GM23338 (cell line): ENCODE data around the gene ESPN. TPM values are rescaled to one million over a fixed set of nuclear protein-coding genes. Genes with fewer than 3 reads are reported as not detected.

Experiments
- ATAC-seq: fragments of 200-7000 bp; cut with Tn5 transposase; 3 replicates; pipeline ENCODE4 v1.9.1; 2020
- DNase-seq: peaks from one replicate; pipeline ENCODE4 v3.0.0-alpha.2; 2015; ENCODE audit warnings: low spot score
- H2AFZ ChIP-seq: fragments of 200-600 bp; sonication (generic); 2 replicates; pipeline ENCODE4 v1.8.0; 2016; ENCODE audit warnings: antibody characterized with exemption, mild to moderate bottlenecking, moderate library complexity
- H3F3A ChIP-seq: fragments of 200-600 bp; sonication (generic); replicated peaks from 2 replicates; pipeline ENCODE4 v1.8.0; 2017; ENCODE audit warnings: antibody characterized with exemption, mixed run types, low read depth
- H3K27ac ChIP-seq: fragments of 200-600 bp; sonication (generic); 2 replicates; pipeline ENCODE4 v1.6.1; 2016; ENCODE audit warnings: low read depth
- H3K27me3 ChIP-seq: fragments of 200-600 bp; sonication (generic); 2 replicates; pipeline ENCODE4 v1.8.0; 2016; ENCODE audit warnings: mild to moderate bottlenecking, mixed run types, moderate library complexity; ENCODE audit not compliant: insufficient read depth
- H3K36me3 ChIP-seq: fragments of 200-600 bp; sonication (generic); 2 replicates; pipeline ENCODE4 v1.8.0; 2016; ENCODE audit warnings: mild to moderate bottlenecking; ENCODE audit not compliant: insufficient read depth
- H3K4me1 ChIP-seq: fragments of 200-600 bp; sonication (generic); 2 replicates; pipeline ENCODE4 v1.8.0; 2016; ENCODE audit warnings: mild to moderate bottlenecking, moderate library complexity; ENCODE audit not compliant: insufficient read depth
- H3K4me2 ChIP-seq: fragments of 200-600 bp; sonication (generic); 2 replicates; pipeline ENCODE4 v1.7.1; 2017; ENCODE audit warnings: mixed run types
- H3K4me3 ChIP-seq: fragments of 200-600 bp; sonication (generic); 2 replicates; pipeline ENCODE4 v1.6.1; 2016; ENCODE audit warnings: mixed run types
- H3K79me2 ChIP-seq: fragments of 200-600 bp; sonication (generic); replicated peaks from 2 replicates; pipeline ENCODE4 v1.8.0; 2017; ENCODE audit warnings: mild to moderate bottlenecking; ENCODE audit not compliant: insufficient read depth
- H3K9me2 ChIP-seq: fragments of 200-600 bp; sonication (generic); 2 replicates; pipeline ENCODE4 v1.8.0; 2017; ENCODE audit not compliant: insufficient read depth
- H4K20me1 ChIP-seq: fragments of 200-600 bp; sonication (generic); replicated peaks from 2 replicates; pipeline ENCODE4 v1.8.0; 2017; ENCODE audit warnings: mild to moderate bottlenecking; ENCODE audit not compliant: insufficient read depth
- H3K27ac Mint-ChIP-seq: 2 replicates; pipeline ENCODE4 v1.8.0; 2020; ENCODE audit warnings: inconsistent platforms, mild to moderate bottlenecking, moderate library complexity, mixed read lengths
- H3K27me3 Mint-ChIP-seq: 3 replicates; pipeline ENCODE4 v1.8.0; 2022; ENCODE audit warnings: low read depth, mild to moderate bottlenecking, moderate library complexity, mixed read lengths, inconsistent platforms; ENCODE audit not compliant: insufficient read depth, poor library complexity
- H3K36me3 Mint-ChIP-seq: 3 replicates; pipeline ENCODE4 v1.8.0; 2021; ENCODE audit warnings: low read depth, mild to moderate bottlenecking, inconsistent platforms, moderate library complexity, mixed read lengths
- H3K4me1 Mint-ChIP-seq: 3 replicates; pipeline ENCODE4 v1.8.0; 2020; ENCODE audit warnings: mild to moderate bottlenecking, inconsistent platforms, mixed read lengths
- H3K4me3 Mint-ChIP-seq: 3 replicates; pipeline ENCODE4 v1.8.0; 2021; ENCODE audit warnings: moderate library complexity, mild to moderate bottlenecking, inconsistent platforms, mixed read lengths
- H3K9me3 Mint-ChIP-seq: 3 replicates; pipeline ENCODE4 v1.8.0; 2020; ENCODE audit warnings: moderate library complexity, mild to moderate bottlenecking, inconsistent platforms, mixed read lengths
- CREB1 ChIP-seq: fragments of 250-450 bp; sonication (Bioruptor Pico); IDR thresholded peaks from 2 replicates; pipeline ENCODE4 v1.5.0; 2020; ENCODE audit warnings: low read depth, mild to moderate bottlenecking, moderate library complexity
- EZH2phosphoT487 ChIP-seq: fragments of 200-600 bp; sonication (generic); IDR thresholded peaks from one replicate; pipeline ENCODE4 v1.8.1; 2018; ENCODE audit warnings: antibody characterized with exemption; ENCODE audit not compliant: unreplicated experiment
- JUNB ChIP-seq: IDR thresholded peaks from one replicate; pipeline ENCODE4 v1.6.1; 2016; ENCODE audit warnings: antibody characterized with exemption; ENCODE audit not compliant: unreplicated experiment
- POLR2AphosphoS5 ChIP-seq: IDR thresholded peaks from 2 replicates; pipeline ENCODE4 v1.6.1; 2016; ENCODE audit warnings: antibody characterized with exemption, low read depth
- ZNF114 ChIP-seq: fragments of 250-450 bp; sonication (Bioruptor Pico); IDR thresholded peaks from 2 replicates; pipeline ENCODE4 v1.5.0; 2020; ENCODE audit warnings: mild to moderate bottlenecking, moderate library complexity
- ZNF331 ChIP-seq: fragments of 250-450 bp; sonication (Bioruptor Pico); IDR thresholded peaks from 2 replicates; pipeline ENCODE4 v1.5.0; 2020; ENCODE audit warnings: low read depth, mild to moderate bottlenecking, moderate library complexity
- polyA plus RNA-seq: library from polyadenylated mRNA; unstranded; fragments of >200 nt; fragmentation: Nextera tagmentation; extraction: Ambion mirVana; gene quantifications from 2 replicates; pipeline ENCODE4 v1.2.1, GENCODE V29; 2016
- total RNA-seq: library from RNA; depleted of rRNA; stranded (reverse); fragments of >200 nt; shearing (Covaris generic); gene quantifications from 2 replicates; pipeline ENCODE4 v1.2.3, GENCODE V29; 2014
- TF ChIP-seq, protein P1 (sequence below): IDR thresholded peaks from one replicate; pipeline ENCODE4 v1.6.1; 2018; ENCODE audit warnings: antibody characterized with exemption; ENCODE audit not compliant: unreplicated experiment
- TF ChIP-seq, protein P2 (sequence below): IDR thresholded peaks from 2 replicates; pipeline ENCODE4 v1.6.1; 2016; ENCODE audit warnings: antibody characterized with exemption

The ESPN gene
- total and polyA plus RNA-seq, 2 experiments from 2014 or later, result 12.2 to 13.6 TPM

DNA sequence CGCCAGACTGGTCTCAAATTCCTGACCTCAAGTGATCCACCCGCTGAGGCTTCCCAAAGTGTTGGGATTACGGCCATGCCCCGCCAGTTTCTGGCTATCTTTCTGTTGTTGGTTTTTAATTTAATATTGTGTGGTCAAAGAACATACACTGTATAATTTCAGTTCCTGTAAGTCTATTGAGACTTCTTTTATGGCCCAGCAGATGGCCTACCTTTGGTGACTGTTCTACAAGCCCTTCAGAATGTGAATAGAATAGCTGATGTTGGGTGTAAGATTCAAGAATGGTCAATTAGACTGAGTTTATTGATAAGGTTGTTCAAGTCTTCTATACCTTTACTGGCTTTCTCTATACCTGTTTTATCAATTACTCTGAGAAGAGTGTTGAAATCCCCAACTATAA lies 15.5 kb upstream of the ESPN start:
- H3K27ac ChIP-seq, result no peak overlapping the region
- Mint-ChIP-seq H3K4me3 (no peak overlapping the region), H3K36me3 (no peaks in the 10 kb centered on the region), H3K27me3 (peaks cover 13% of the 10 kb centered on the region), H3K9me3 (no peaks in the 10 kb centered on the region), H3K27ac (no peak overlapping the region), H3K4me1 (no peaks in the 10 kb centered on the region; the same call in 2 of the 3 replicates)
- 0 out of 2 replicates have a peak, but pooled peaks cover 4% of the 10 kb centered on the region for H3K4me1 ChIP-seq
- H3K4me3 ChIP-seq, result no peak overlapping the region
- H3K4me2 ChIP-seq, result no peak overlapping the region
- H3K27me3 ChIP-seq, result peaks cover 21% of the 10 kb centered on the region; the same call in 1 of the 2 replicates
- no peaks in the 10 kb centered on the region for H3K9me2 ChIP-seq
- TF ChIP-seq POLR2AphosphoS5 (no peak), ZNF331 (no peak)
- TF ChIP-seq, protein P1, sequence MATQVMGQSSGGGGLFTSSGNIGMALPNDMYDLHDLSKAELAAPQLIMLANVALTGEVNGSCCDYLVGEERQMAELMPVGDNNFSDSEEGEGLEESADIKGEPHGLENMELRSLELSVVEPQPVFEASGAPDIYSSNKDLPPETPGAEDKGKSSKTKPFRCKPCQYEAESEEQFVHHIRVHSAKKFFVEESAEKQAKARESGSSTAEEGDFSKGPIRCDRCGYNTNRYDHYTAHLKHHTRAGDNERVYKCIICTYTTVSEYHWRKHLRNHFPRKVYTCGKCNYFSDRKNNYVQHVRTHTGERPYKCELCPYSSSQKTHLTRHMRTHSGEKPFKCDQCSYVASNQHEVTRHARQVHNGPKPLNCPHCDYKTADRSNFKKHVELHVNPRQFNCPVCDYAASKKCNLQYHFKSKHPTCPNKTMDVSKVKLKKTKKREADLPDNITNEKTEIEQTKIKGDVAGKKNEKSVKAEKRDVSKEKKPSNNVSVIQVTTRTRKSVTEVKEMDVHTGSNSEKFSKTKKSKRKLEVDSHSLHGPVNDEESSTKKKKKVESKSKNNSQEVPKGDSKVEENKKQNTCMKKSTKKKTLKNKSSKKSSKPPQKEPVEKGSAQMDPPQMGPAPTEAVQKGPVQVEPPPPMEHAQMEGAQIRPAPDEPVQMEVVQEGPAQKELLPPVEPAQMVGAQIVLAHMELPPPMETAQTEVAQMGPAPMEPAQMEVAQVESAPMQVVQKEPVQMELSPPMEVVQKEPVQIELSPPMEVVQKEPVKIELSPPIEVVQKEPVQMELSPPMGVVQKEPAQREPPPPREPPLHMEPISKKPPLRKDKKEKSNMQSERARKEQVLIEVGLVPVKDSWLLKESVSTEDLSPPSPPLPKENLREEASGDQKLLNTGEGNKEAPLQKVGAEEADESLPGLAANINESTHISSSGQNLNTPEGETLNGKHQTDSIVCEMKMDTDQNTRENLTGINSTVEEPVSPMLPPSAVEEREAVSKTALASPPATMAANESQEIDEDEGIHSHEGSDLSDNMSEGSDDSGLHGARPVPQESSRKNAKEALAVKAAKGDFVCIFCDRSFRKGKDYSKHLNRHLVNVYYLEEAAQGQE, result no peak
- H3K36me3 ChIP-seq, result no peaks in the 10 kb centered on the region
- no peak overlapping the region for H2AFZ ChIP-seq
- ATAC-seq (no peak), DNase-seq (no peak)
- H3K79me2 ChIP-seq, result no peaks in the 10 kb centered on the region
- H4K20me1 ChIP-seq, result no peaks in the 10 kb centered on the region
- 0 out of 2 replicates have a peak, but pooled peaks cover 7% of the 10 kb centered on the region for H3F3A ChIP-seq

DNA sequence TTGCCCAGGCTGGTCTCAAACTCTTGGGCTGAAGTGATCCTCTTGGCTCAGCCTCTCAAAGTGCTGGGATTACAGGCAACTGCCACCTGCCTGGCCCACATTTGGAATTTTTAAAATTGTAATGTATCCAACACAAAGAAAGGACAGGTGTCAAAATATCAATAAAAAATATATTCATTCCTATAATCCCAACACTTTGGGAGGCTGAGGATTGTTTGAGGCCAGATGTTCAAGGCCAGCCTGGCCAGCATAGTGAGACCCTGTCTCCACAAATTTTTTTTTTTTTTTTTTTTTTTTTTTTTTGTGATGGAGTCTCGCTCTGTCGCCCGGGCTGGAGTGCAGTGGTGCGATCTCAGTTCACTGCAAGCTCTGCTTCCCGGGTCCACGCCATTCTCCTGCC lies 14.8 kb upstream of the ESPN start:
- H3K4me2 ChIP-seq, result no peak overlapping the region
- no peak overlapping the region for H3K4me3 ChIP-seq
- peaks cover 6% of the 10 kb centered on the region for H3K4me1 ChIP-seq
- Mint-ChIP-seq H3K36me3 (no peaks in the 10 kb centered on the region), H3K9me3 (no peaks in the 10 kb centered on the region; the same call in 2 of the 3 replicates), H3K4me1 (peaks cover 4% of the 10 kb centered on the region), H3K4me3 (no peak overlapping the region), H3K27ac (no peak overlapping the region), H3K27me3 (peaks cover 19% of the 10 kb centered on the region)
- H3F3A ChIP-seq, result 0 out of 2 replicates have a peak, but pooled peaks cover 7% of the 10 kb centered on the region
- H3K27ac ChIP-seq, result no peak overlapping the region
- H3K36me3 ChIP-seq, result no peaks in the 10 kb centered on the region
- TF ChIP-seq JUNB (no peak), EZH2phosphoT487 (no peak), POLR2AphosphoS5 (no peak), ZNF114 (CRISPR knock-in tag) (no peak), CREB1 (CRISPR knock-in tag) (no peak)
- TF ChIP-seq, protein P1, result no peak
- TF ChIP-seq, protein P2, sequence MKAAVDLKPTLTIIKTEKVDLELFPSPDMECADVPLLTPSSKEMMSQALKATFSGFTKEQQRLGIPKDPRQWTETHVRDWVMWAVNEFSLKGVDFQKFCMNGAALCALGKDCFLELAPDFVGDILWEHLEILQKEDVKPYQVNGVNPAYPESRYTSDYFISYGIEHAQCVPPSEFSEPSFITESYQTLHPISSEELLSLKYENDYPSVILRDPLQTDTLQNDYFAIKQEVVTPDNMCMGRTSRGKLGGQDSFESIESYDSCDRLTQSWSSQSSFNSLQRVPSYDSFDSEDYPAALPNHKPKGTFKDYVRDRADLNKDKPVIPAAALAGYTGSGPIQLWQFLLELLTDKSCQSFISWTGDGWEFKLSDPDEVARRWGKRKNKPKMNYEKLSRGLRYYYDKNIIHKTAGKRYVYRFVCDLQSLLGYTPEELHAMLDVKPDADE, result no peak
- H3K79me2 ChIP-seq, result no peaks in the 10 kb centered on the region
- no peaks in the 10 kb centered on the region for H4K20me1 ChIP-seq
- ATAC-seq (no peak), DNase-seq (no peak)
- no peaks in the 10 kb centered on the region for H3K9me2 ChIP-seq
- H3K27me3 ChIP-seq, result peaks cover 24% of the 10 kb centered on the region
- H2AFZ ChIP-seq, result no peak overlapping the region
